GM12878 (cell line): ENCODE data around the gene COL6A1. TPM values are rescaled to one million over a fixed set of nuclear protein-coding genes. Genes with fewer than 3 reads are reported as not detected.

Source experiments
- SMAD1 ChIP-seq: fragments of 450-650 bp; IDR thresholded peaks from 2 replicates; pipeline ENCODE4 v1.6.1; 2018; ENCODE audit warnings: mild to moderate bottlenecking, low read depth; ENCODE audit not compliant: partially characterized antibody
- polyA plus RNA-seq, 11 experiments: library from polyadenylated mRNA; depleted of rRNA in 4 of 11; unstranded in 6 of 11; stranded (reverse) in 5 of 11; fragments of >200 nt; fragmentation: Nextera tagmentation in 4 of 11; fragmentation: Illumina TruSeq in 1 of 11; extraction: Ambion mirVana in 4 of 11; extraction: Trizol in 1 of 11; gene quantifications; 1 replicate in 1 of 11; 2 replicates in 10 of 11; pipeline versions ENCODE4 v1.2.1 to v1.2.3, GENCODE V29; 2011 to 2016; ENCODE audit warnings: inconsistent platforms in 2 of 11, missing spikeins in 2 of 11, low read depth in 1 of 11
- total RNA-seq, 4 experiments: library from RNA; depleted of rRNA in 3 of 4; stranded (reverse); fragments of >200 nt in 3 of 4; fragmentation: Illumina TruSeq in 1 of 4; extraction: Trizol in 1 of 4; gene quantifications; 2 replicates each; pipeline versions ENCODE4 v1.2.1 to v1.2.3, GENCODE V29; 2013 to 2021
- TF ChIP-seq, protein P1 (sequence below): fragments of 450-650 bp; IDR thresholded peaks from 2 replicates; pipeline ENCODE4 v1.6.1; 2018; ENCODE audit warnings: mild to moderate bottlenecking, low read depth, moderate library complexity; ENCODE audit not compliant: partially characterized antibody
- TF ChIP-seq, protein P2 (sequence below): IDR thresholded peaks from 2 replicates; pipeline ENCODE4 v1.6.1; 2012; ENCODE audit warnings: low read depth, low read length, improper control_type of control experiment
- TF ChIP-seq, protein P3 (sequence below): IDR thresholded peaks from 2 replicates; pipeline ENCODE4 v1.6.1; 2012; ENCODE audit warnings: low read depth, low read length, improper control_type of control experiment

COL6A1 gene
- total and polyA plus RNA-seq, 10 of the 15 experiments (the other 5 are each of a cell fraction or from before 2014, with no cell fraction given) = 0.12 to 1.3 (median 0.20) TPM; not detected in 7

DNA sequence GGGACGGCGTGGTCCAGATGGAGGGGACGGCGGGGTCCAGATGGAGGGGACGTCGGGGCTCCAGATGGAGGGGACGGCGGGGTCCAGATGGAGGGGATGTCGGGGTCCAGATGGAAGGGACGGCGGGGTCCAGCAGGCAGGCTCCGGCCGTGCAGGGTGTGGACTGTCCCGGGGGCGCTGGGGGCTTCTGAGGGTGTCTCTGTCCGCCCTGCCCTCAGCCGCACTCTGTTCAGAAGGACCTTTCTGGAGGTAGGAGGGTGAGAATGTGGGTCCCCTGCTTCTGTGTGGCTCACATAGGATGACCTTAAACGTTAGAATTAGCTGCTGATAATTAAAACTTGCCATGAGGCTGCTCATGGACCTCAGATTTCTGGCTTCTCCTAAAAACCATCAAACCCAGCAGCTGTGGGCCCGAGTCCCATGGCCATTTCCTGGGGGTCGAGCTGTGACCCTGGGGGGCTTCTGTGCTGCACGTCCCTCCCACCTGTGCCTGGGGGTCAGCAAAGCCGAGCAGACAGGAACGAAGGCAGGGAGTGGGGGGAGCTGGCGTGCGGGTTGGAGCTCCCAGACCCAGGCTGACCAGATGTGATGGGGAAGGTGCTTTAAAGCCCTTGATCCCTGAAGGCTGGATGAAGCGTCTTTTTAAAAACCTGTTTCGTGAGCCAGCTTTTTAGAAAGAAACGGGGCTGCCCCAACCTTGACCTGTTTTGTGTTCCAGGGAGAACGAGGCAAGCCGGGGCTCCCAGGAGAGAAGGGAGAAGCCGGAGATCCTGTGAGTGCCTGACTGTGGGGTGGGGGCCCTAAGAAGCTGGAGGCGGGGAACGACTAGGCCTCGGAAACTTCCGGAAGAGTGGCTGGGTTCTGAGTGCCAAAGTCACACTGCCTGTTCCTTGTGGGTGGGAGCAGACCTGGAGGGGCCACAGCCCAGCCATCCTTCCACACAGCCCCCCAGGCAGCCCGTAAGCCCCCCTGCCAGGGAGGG is 7.1 kb downstream of the COL6A1 start (continued):
- TF ChIP-seq, protein P1, sequence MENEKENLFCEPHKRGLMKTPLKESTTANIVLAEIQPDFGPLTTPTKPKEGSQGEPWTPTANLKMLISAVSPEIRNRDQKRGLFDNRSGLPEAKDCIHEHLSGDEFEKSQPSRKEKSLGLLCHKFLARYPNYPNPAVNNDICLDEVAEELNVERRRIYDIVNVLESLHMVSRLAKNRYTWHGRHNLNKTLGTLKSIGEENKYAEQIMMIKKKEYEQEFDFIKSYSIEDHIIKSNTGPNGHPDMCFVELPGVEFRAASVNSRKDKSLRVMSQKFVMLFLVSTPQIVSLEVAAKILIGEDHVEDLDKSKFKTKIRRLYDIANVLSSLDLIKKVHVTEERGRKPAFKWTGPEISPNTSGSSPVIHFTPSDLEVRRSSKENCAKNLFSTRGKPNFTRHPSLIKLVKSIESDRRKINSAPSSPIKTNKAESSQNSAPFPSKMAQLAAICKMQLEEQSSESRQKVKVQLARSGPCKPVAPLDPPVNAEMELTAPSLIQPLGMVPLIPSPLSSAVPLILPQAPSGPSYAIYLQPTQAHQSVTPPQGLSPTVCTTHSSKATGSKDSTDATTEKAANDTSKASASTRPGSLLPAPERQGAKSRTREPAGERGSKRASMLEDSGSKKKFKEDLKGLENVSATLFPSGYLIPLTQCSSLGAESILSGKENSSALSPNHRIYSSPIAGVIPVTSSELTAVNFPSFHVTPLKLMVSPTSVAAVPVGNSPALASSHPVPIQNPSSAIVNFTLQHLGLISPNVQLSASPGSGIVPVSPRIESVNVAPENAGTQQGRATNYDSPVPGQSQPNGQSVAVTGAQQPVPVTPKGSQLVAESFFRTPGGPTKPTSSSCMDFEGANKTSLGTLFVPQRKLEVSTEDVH = no peak
- TF ChIP-seq, protein P2, sequence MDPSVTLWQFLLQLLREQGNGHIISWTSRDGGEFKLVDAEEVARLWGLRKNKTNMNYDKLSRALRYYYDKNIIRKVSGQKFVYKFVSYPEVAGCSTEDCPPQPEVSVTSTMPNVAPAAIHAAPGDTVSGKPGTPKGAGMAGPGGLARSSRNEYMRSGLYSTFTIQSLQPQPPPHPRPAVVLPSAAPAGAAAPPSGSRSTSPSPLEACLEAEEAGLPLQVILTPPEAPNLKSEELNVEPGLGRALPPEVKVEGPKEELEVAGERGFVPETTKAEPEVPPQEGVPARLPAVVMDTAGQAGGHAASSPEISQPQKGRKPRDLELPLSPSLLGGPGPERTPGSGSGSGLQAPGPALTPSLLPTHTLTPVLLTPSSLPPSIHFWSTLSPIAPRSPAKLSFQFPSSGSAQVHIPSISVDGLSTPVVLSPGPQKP = no peak
- TF ChIP-seq, protein P3, sequence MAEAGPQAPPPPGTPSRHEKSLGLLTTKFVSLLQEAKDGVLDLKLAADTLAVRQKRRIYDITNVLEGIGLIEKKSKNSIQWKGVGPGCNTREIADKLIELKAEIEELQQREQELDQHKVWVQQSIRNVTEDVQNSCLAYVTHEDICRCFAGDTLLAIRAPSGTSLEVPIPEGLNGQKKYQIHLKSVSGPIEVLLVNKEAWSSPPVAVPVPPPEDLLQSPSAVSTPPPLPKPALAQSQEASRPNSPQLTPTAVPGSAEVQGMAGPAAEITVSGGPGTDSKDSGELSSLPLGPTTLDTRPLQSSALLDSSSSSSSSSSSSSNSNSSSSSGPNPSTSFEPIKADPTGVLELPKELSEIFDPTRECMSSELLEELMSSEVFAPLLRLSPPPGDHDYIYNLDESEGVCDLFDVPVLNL = no peak
- TF ChIP-seq SMAD1 = no peak
- TF ChIP-seq, all 136 proteins: peak for 0
